Glutamatergic neuron (in vitro differentiated cells): ENCODE data around the gene FGF12. TPM values are rescaled to one million over a fixed set of nuclear protein-coding genes. Genes with fewer than 3 reads are reported as not detected.

ENCODE experiments used
- DNase-seq: peaks from one replicate; pipeline ENCODE4 v3.0.0; 2022
- H3K27ac Mint-ChIP-seq: one replicate; pipeline ENCODE4 v1.8.0; 2020; ENCODE audit warnings: mild to moderate bottlenecking, mixed read lengths, inconsistent platforms; ENCODE audit not compliant: unreplicated experiment
- H3K27me3 Mint-ChIP-seq: one replicate; pipeline ENCODE4 v1.8.0; 2020; ENCODE audit warnings: mild to moderate bottlenecking, moderate library complexity, mixed read lengths, inconsistent platforms; ENCODE audit not compliant: unreplicated experiment
- H3K36me3 Mint-ChIP-seq: one replicate; pipeline ENCODE4 v1.8.0; 2020; ENCODE audit warnings: mild to moderate bottlenecking, mixed read lengths, inconsistent platforms; ENCODE audit not compliant: unreplicated experiment
- H3K4me1 Mint-ChIP-seq: one replicate; pipeline ENCODE4 v1.8.0; 2020; ENCODE audit warnings: mild to moderate bottlenecking, low read depth, mixed read lengths, inconsistent platforms; ENCODE audit not compliant: unreplicated experiment
- H3K4me3 Mint-ChIP-seq: one replicate; pipeline ENCODE4 v1.8.0; 2020; ENCODE audit warnings: mild to moderate bottlenecking, mixed read lengths, inconsistent platforms; ENCODE audit not compliant: unreplicated experiment
- H3K9me3 Mint-ChIP-seq: one replicate; pipeline ENCODE4 v1.8.0; 2020; ENCODE audit warnings: mild to moderate bottlenecking, moderate library complexity, mixed read lengths, inconsistent platforms; ENCODE audit not compliant: unreplicated experiment
- total RNA-seq: library from RNA; stranded (reverse); fragmentation: NEBNext Ultra II Directional; extraction: Animal tissue kit (Norgen Biotek cat#: 25700); gene quantifications from one replicate; pipeline ENCODE4 v1.2.1, GENCODE V29; 2021; ENCODE audit not compliant: unreplicated experiment
- TF ChIP-seq, protein P1 (sequence below): fragments of 200-600 bp; sonication (generic); IDR thresholded peaks from one replicate; pipeline ENCODE4 v1.5.0; 2021; ENCODE audit not compliant: partially characterized antibody, unreplicated experiment

Gene FGF12
- total RNA-seq, 1 donor from 2014 or later = 33.1 TPM

DNA sequence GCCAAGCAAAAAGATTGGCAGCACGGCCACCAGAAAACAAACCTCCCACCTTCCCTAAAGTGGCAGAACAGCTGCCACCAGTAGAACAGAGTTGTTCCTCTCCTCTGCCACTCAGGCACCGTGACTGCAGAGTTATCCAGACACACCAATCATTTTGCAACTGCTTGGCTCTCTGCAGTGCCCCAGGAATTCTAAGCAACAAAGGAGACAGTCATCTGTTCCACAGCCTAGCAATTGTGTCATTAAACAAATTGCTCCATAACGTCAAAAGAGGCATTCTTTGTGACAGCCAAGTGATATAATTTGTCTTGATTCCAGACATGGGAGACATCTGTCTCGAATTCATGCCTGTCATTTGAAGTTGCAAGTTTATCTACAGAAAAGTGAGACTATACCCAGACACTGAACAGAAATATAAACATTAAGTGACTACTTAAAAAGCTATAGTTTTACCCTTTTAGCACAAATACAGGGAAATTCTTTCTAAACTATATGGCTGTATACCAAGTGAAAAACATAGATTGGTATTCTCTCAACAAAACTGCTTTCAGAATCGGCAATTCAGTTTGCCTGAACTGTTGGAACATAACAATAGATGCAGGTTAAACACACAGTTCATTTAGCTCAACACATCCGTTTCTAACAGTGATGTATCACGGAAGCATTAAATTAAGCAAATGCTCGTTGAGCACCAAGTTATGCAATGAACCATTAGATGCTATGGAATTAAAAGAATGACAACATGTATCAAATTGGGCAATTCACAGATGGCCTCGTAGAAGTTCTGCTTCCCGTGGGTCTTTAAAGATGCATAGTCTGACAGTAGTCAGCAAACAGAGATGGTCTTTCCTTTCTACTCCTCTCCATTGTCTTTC is 281.3 kb downstream of the FGF12 start:
- Mint-ChIP-seq H3K36me3 (no peaks in the 10 kb centered on the region), H3K9me3 (no peaks in the 10 kb centered on the region), H3K4me1 (peaks cover 26% of the 10 kb centered on the region), H3K4me3 (no peak overlapping the region), H3K27ac (peak overlapping the region; percentile 11), H3K27me3 (peaks cover 3% of the 10 kb centered on the region)
- TF ChIP-seq, protein P1, sequence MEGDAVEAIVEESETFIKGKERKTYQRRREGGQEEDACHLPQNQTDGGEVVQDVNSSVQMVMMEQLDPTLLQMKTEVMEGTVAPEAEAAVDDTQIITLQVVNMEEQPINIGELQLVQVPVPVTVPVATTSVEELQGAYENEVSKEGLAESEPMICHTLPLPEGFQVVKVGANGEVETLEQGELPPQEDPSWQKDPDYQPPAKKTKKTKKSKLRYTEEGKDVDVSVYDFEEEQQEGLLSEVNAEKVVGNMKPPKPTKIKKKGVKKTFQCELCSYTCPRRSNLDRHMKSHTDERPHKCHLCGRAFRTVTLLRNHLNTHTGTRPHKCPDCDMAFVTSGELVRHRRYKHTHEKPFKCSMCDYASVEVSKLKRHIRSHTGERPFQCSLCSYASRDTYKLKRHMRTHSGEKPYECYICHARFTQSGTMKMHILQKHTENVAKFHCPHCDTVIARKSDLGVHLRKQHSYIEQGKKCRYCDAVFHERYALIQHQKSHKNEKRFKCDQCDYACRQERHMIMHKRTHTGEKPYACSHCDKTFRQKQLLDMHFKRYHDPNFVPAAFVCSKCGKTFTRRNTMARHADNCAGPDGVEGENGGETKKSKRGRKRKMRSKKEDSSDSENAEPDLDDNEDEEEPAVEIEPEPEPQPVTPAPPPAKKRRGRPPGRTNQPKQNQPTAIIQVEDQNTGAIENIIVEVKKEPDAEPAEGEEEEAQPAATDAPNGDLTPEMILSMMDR = no peak
- DNase-seq = no peak

DNA sequence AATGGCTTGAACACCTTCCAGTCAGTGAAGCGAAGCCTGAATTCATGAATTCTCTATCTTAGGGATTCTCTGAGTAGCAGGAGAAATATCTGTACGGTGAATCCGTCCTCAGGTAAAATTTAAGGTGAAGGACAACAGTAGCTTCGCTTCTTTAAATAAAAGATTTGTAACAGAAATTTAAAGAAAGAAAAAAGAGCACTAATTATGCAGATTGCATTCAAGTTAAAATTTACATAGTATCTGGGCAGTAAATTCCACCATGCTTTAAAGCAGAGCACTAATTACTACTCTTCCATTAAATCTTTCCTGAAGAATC is 282.6 kb downstream of the FGF12 start:
- Mint-ChIP-seq H3K36me3 (no peaks in the 10 kb centered on the region), H3K4me1 (peaks cover 26% of the 10 kb centered on the region), H3K27ac (no peak overlapping the region), H3K27me3 (peaks cover 3% of the 10 kb centered on the region), H3K9me3 (no peaks in the 10 kb centered on the region), H3K4me3 (no peak overlapping the region)
- DNase-seq = no peak
- TF ChIP-seq, protein P1 = peak; percentile 50

DNA sequence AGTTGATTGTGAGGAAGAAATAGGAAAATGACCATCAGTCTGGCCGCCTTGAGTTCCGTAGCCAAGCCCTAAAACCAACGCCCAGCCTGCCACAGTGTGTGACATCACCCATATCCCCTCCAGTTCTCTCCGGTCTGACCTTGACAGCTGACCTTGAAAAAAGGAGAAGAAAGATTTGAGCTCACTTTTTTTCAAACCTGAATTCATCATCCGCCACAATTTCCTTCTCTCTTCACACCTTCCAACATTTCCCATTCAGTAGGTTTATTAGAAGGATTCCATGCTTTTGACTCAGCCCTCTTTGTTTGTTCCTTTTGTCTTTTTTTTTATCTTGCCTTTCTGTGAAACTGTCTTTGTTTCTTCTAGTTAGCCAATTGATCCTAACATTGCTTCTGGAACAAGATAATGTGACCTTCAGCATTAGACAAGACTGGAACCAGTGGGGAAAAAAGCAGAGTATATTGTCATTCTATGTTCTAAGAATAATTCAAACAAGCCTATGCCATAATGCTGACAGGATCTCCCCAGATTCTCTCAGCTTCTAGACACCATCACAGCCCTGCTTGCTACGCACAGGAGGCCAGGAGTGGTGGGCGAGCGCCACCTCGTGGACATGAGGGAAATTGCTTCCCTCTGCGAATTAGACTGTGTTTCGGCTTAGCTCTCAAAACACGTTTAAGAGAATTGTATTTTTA is 283.1 kb downstream of the FGF12 start:
- Mint-ChIP-seq H3K9me3 (no peaks in the 10 kb centered on the region), H3K4me1 (peaks cover 26% of the 10 kb centered on the region), H3K27ac (peak overlapping the region; percentile 81), H3K27me3 (peaks cover 3% of the 10 kb centered on the region), H3K4me3 (no peak overlapping the region), H3K36me3 (no peaks in the 10 kb centered on the region)
- DNase-seq = peak; percentile 85
- TF ChIP-seq, protein P1 = peak; percentile 99

DNA sequence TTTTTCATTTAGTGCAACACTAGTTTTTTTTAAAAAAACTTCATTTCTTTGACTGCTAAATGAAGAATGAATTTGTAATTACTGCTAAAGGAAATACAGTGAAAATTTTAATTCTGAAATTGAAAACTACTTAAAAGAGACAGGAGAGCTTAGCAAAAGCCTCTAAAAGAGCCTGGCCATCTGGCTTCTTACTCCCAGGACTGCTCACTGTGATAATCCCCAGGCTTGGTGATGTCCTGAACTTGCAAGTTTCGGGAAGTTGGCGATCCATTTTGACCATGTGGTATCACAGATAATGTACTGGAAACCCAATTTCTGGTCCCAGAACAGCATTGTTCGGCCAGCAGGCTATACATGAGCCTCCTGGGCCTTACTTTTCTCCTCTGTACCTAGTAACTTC is 292.1 kb downstream of the FGF12 start:
- no peaks in the 10 kb centered on the region for H3K9me3 Mint-ChIP-seq
- H3K27me3 Mint-ChIP-seq = no peaks in the 10 kb centered on the region
- H3K36me3 Mint-ChIP-seq = no peaks in the 10 kb centered on the region
- no peak overlapping the region for H3K27ac Mint-ChIP-seq
- TF ChIP-seq, protein P1 = no peak
- no peak for DNase-seq
- peaks cover 14% of the 10 kb centered on the region for H3K4me1 Mint-ChIP-seq
- H3K4me3 Mint-ChIP-seq = no peak overlapping the region

DNA sequence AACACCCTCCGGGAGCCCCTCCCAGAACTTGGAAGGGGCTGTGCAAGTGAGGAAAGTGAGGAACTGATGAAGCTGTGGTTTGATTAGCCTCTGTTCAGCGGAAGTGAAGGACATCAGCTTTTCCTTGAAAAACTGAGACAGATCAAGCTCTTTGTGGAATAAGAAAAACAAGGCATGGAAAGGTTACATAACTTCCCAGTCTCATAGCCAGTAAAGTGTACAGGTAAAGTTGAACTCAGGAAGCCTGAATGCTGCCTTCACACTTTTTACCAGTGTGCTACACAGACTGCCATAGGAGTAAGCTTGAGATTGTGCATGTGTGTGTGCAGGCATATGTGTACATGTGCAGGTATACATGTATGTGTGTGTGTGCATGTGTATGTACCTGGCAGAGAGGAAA is 293.2 kb downstream of the FGF12 start:
- no peak for DNase-seq
- TF ChIP-seq, protein P1 = no peak
- no peak overlapping the region for H3K4me3 Mint-ChIP-seq
- H3K36me3 Mint-ChIP-seq = no peaks in the 10 kb centered on the region
- peaks cover 14% of the 10 kb centered on the region for H3K4me1 Mint-ChIP-seq
- no peaks in the 10 kb centered on the region for H3K27me3 Mint-ChIP-seq
- H3K27ac Mint-ChIP-seq = no peak overlapping the region
- no peaks in the 10 kb centered on the region for H3K9me3 Mint-ChIP-seq
